Activated CD8-positive, alpha-beta T cell treated with anti-CD3 and anti-CD28 coated beads, Interleukin-2, amount 10 ng/mL, durations not matched to agents 7 days and 5 days (primary cell): Measurements from ENCODE around the gene PCAT7. TPM values are rescaled to one million over a fixed set of nuclear protein-coding genes. Genes with fewer than 3 reads are reported as not detected.

Experiments used
- ATAC-seq: fragments of 150-1000 bp; cut with Tn5 transposase; one replicate; pipeline ENCODE4 v1.10.0; 2021; ENCODE audit warnings: moderate library complexity
- CTCF ChIA-PET: fragments of 350-600 bp; sonication (Branson Sonifier 250); formaldehyde crosslinking; loops from one replicate; lab custom pipeline; 2021; ENCODE audit warnings: antibody characterized with exemption; lab: Charles Lee
- POLR2A ChIA-PET: fragments of 350-600 bp; sonication (Branson Sonifier 250); formaldehyde crosslinking; loops from one replicate; lab custom pipeline; 2021; ENCODE audit warnings: antibody characterized with exemption; lab: Charles Lee
- DNase-seq: peaks from one replicate; pipeline ENCODE4 v3.0.0-alpha.2; 2020
- H3K27ac Mint-ChIP-seq: one replicate; pipeline ENCODE4 v1.8.0; 2021; ENCODE audit warnings: mild to moderate bottlenecking, mixed read lengths
- H3K27me3 Mint-ChIP-seq: one replicate; pipeline ENCODE4 v1.8.0; 2021; ENCODE audit warnings: low read depth, mixed read lengths
- H3K36me3 Mint-ChIP-seq: one replicate; pipeline ENCODE4 v1.8.0; 2021; ENCODE audit warnings: low read depth, mixed read lengths
- H3K4me1 Mint-ChIP-seq: one replicate; pipeline ENCODE4 v1.8.0; 2021; ENCODE audit warnings: low read depth, mixed read lengths
- H3K4me3 Mint-ChIP-seq: one replicate; pipeline ENCODE4 v1.8.0; 2021; ENCODE audit warnings: mild to moderate bottlenecking, mixed read lengths
- H3K9me3 Mint-ChIP-seq: one replicate; pipeline ENCODE4 v1.8.0; 2022; ENCODE audit warnings: mixed read lengths; ENCODE audit not compliant: insufficient read depth
- total RNA-seq, 2 experiments: library from RNA; stranded (reverse); gene quantifications; one replicate each; pipeline ENCODE4 v1.2.3, GENCODE V29; 2021

PCAT7 gene
- total RNA-seq, 2 experiments from 2014 or later = not detected

DNA sequence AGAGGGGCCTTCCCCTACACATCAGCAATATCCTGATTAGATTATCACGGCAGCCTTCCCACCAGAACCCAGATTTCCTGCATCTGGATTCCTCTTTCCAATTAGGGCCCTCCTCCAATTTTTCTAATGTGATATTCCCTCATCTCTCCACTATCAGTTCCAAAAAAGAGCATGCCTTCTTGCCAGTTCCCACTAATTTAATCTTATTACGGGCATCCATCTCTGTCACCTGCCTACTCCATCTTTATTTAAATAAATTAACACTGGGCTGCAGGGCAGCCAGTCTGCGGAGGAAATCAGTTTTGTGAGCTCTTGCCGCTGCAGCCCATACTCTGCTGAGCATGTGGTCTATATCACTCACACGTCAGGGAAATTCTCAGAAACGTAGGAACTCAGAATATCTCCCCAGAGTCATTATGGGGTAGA, 55.3 kb downstream of the PCAT7 start:
- Mint-ChIP-seq H3K4me1 (peaks cover 8% of the 10 kb centered on the region), H3K27me3 (peaks cover 27% of the 10 kb centered on the region), H3K36me3 (no peaks in the 10 kb centered on the region), H3K4me3 (no peak overlapping the region), H3K9me3 (no peaks in the 10 kb centered on the region), H3K27ac (no peak overlapping the region)
- ChIA-PET POLR2A (no interaction called here), CTCF (no interaction called here)
- DNase-seq (no peak), ATAC-seq (no peak)

DNA sequence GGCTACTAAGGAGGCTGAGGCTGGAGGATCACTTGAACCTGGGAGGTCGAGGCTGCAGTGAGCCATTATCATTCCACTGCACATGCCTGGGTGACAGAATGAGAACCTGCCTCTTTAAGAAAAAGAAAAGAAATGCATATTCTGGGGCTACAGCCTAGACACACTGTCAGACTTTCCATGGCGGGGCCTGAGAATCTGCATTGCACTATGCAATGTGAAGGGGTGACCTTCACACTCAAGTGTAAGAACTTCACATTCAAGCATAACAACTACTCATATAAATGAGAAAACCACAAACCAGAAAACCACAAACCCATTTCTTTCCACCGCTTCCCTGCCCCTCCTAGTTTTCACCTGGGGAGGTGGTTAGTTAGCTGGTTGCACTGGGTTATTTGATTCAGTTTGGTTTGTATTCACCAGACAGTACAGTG, 56.8 kb downstream of the PCAT7 start:
- DNase-seq (peak; percentile 54), ATAC-seq (peak; percentile 61)
- Mint-ChIP-seq H3K4me1 (peaks cover 8% of the 10 kb centered on the region), H3K27me3 (peaks cover 19% of the 10 kb centered on the region), H3K9me3 (no peaks in the 10 kb centered on the region), H3K4me3 (no peak overlapping the region), H3K27ac (no peak overlapping the region), H3K36me3 (no peaks in the 10 kb centered on the region)
- ChIA-PET POLR2A (no interaction called here), CTCF (no interaction called here)

DNA sequence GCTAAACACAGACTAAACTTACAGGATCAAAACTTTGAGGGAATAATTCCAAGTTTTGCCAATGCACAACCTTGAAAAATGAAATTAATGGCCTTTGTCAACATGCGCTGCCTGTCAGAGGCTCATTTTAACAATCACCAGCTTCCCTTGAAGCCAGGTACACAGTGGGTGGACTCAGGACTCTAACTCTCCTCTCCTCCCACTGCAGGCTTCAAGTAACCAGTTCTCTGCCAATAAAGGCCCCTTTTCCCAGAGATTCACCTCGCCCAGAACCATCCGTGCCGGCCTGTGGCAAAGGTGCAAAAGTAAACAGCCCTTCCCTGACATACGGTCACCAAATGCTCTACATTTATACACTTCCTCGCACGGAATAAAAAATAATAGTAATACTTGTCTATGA, 57.2 kb downstream of the PCAT7 start:
- no peaks in the 10 kb centered on the region for H3K36me3 Mint-ChIP-seq
- H3K4me1 Mint-ChIP-seq = peaks cover 8% of the 10 kb centered on the region
- H3K27ac Mint-ChIP-seq = no peak overlapping the region
- ChIA-PET CTCF (no interaction called here), POLR2A (no interaction called here)
- no peaks in the 10 kb centered on the region for H3K9me3 Mint-ChIP-seq
- ATAC-seq = no peak
- peaks cover 21% of the 10 kb centered on the region for H3K27me3 Mint-ChIP-seq
- no peak for DNase-seq
- no peak overlapping the region for H3K4me3 Mint-ChIP-seq

DNA sequence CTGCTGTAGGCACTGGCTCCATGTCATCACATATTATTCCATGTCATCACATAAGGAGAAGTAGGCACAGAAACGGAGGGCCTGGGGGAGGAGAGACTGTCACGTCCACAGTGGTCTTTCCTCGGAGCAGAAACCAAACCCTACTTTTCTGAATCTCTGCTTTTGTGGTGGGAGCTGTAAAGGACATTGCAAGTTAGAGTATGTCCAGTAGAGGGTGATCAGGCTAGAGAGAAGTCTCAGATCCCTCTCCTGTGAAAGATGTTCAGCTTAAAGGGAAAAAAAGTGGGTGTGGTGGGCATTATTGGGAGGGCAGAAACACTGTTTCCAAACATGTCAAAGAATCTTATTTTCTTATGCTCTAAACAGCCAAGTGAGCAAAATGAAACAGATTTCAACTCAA, 58.1 kb downstream of the PCAT7 start:
- Mint-ChIP-seq H3K9me3 (no peaks in the 10 kb centered on the region), H3K36me3 (no peaks in the 10 kb centered on the region), H3K27me3 (peaks cover 27% of the 10 kb centered on the region), H3K4me1 (peaks cover 8% of the 10 kb centered on the region), H3K27ac (no peak overlapping the region), H3K4me3 (no peak overlapping the region)
- ATAC-seq = no peak
- ChIA-PET POLR2A (no interaction called here), CTCF (no interaction called here)
- no peak for DNase-seq

DNA sequence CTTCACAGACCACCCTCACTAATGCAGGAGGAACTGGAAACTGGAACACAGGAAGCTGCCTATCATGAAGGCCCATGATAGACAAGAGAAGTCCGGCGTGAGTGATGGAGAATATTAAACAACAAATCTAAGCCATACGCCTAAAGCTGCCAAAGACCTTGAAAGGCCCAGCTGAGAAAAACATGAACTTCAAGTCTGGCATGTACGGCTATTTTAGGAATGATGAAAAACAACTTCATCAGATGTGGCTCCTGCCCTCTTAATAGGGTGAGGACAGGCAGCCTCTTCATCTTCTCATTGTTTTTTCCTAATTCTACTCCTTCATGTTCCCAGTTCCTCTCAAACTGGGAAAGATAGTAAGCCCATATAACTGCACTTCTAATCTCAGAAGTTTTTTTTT, 64.1 kb downstream of the PCAT7 start:
- H3K9me3 Mint-ChIP-seq = no peaks in the 10 kb centered on the region
- POLR2A ChIA-PET = no interaction called here

More for the DNA sequence above, 64.1 kb downstream of the PCAT7 start:
- CTCF ChIA-PET = interaction anchor here (0.6 kb wide), 1 partner anchor 32 kb away, joined by 3 read pairs; no protein-coding TSS in a partner anchor
- no peak overlapping the region for H3K4me3 Mint-ChIP-seq
- no peaks in the 10 kb centered on the region for H3K4me1 Mint-ChIP-seq
- peaks cover 19% of the 10 kb centered on the region for H3K27me3 Mint-ChIP-seq
- ATAC-seq = no peak
- no peaks in the 10 kb centered on the region for H3K36me3 Mint-ChIP-seq
- no peak overlapping the region for H3K27ac Mint-ChIP-seq
- no peak for DNase-seq

Other genes starting within 250 kb of the PCAT7 start
- gene NUTM2F, start 226.4 kb upstream of the PCAT7 start, total RNA-seq = not detected
- gene FBP2, start 38.7 kb downstream of the PCAT7 start, total RNA-seq = not detected
- gene FBP1, start 84.4 kb downstream of the PCAT7 start, total RNA-seq = under 1 TPM; 0.21 to 0.31 TPM
- 1 to 10 TPM; 7.2 to 8.9 TPM for gene AOPEP, start 171.6 kb downstream of the PCAT7 start, total RNA-seq